A673 (cell line): ENCODE measurements around the gene HABP2. TPM values are rescaled to one million over a fixed set of nuclear protein-coding genes. Genes with fewer than 3 reads are reported as not detected.

ENCODE experiments used
- BruUV-seq: library from RNA; stranded (reverse); fragments of 400-500 nt; replicated peaks from 2 replicates; lab custom pipeline; 2021; lab: Mats Ljungman, UMichigan
- CTCF ChIA-PET: fragments of 300-600 bp; sonication (Branson Sonifier 250); formaldehyde crosslinking; loops from one replicate; lab custom pipeline; 2022; ENCODE audit warnings: antibody characterized with exemption; lab: Charles Lee
- POLR2A ChIA-PET: fragments of 300-600 bp; sonication (Branson Sonifier 250); formaldehyde crosslinking; loops from one replicate; lab custom pipeline; 2022; ENCODE audit warnings: antibody characterized with exemption; ENCODE audit not compliant: low non-redundant PET; lab: Charles Lee
- DNase-seq: peaks from one replicate; pipeline ENCODE4 v3.0.0-alpha.2; 2015; ENCODE audit warnings: low spot score
- H3K27ac ChIP-seq: fragments of 200-600 bp; sonication (generic); 2 replicates; pipeline ENCODE4 v1.5.1; 2016; ENCODE audit warnings: mixed run types, low read depth, mild to moderate bottlenecking, mixed read lengths, antibody characterized with exemption, low read length; ENCODE audit not compliant: poor library complexity, severe bottlenecking
- H3K27me3 ChIP-seq: fragments of 200-600 bp; sonication (generic); replicated peaks from 2 replicates; pipeline ENCODE4 v1.6.1; 2017; ENCODE audit warnings: mixed run types, low read depth, mild to moderate bottlenecking, mixed read lengths, antibody characterized with exemption, low read length; ENCODE audit not compliant: insufficient read depth, poor library complexity
- H3K36me3 ChIP-seq: fragments of 200-600 bp; sonication (generic); 2 replicates; pipeline ENCODE4 v1.6.1; 2016; ENCODE audit warnings: mixed run types, mild to moderate bottlenecking, mixed read lengths, antibody characterized with exemption, low read length; ENCODE audit not compliant: insufficient read depth, poor library complexity, severe bottlenecking
- H3K4me1 ChIP-seq: fragments of 200-600 bp; sonication (generic); 2 replicates; pipeline ENCODE4 v1.6.1; 2017; ENCODE audit warnings: mixed run types, mild to moderate bottlenecking, mixed read lengths, antibody characterized with exemption, low read length; ENCODE audit not compliant: insufficient read depth, poor library complexity, severe bottlenecking
- H3K4me3 ChIP-seq: fragments of 200-600 bp; sonication (generic); 2 replicates; pipeline ENCODE4 v1.5.1; 2016; ENCODE audit warnings: low read depth, mixed run types, mild to moderate bottlenecking, mixed read lengths, low read length; ENCODE audit not compliant: poor library complexity, severe bottlenecking
- H3K9me3 ChIP-seq: fragments of 200-600 bp; sonication (generic); 2 replicates; pipeline ENCODE4 v1.6.1; 2016; ENCODE audit warnings: mixed run types, low read depth, mild to moderate bottlenecking, mixed read lengths, antibody characterized with exemption, low read length; ENCODE audit not compliant: poor library complexity, severe bottlenecking
- CTCF ChIP-seq: fragments of 300-800, 200-600 bp; sonication (generic); conservative IDR thresholded peaks from 2 replicates; pipeline ENCODE4 v1.5.1; 2017; ENCODE audit warnings: low read depth, mild to moderate bottlenecking, antibody characterized with exemption, low read length, moderate library complexity, mixed read lengths
- EZH2 ChIP-seq: fragments of 200-600 bp; sonication (generic); IDR thresholded peaks from 2 replicates; pipeline ENCODE4 v1.6.1; 2017; ENCODE audit warnings: borderline replicate concordance, low read depth, mild to moderate bottlenecking, mixed read lengths, antibody characterized with exemption, low read length; ENCODE audit not compliant: poor library complexity, severe bottlenecking
- intact Hi-C: fragments of 100-400 bp; cut with micrococcal nuclease; formaldehyde crosslinking; loops from one replicate; pipeline ENCODE4 v1.10.0; 2022; ENCODE audit not compliant: unreplicated experiment
- total RNA-seq: library from RNA; stranded (reverse); gene quantifications from 2 replicates; pipeline ENCODE4 v1.2.3, GENCODE V29; 2021

Gene HABP2
- total RNA-seq, 1 experiment from 2014 or later, result not detected

GRCh38 chr10:113590581-113590980 lies 37.7 kb downstream of the HABP2 start:
- no peak for TF ChIP-seq EZH2
- TF ChIP-seq CTCF, result no peak
- intact Hi-C loops, result no loop called here
- CTCF ChIA-PET, result no interaction called here
- DNase-seq, result no peak
- no peaks in the 10 kb centered on the region for H3K4me1 ChIP-seq
- BruUV-seq, result no TSS peak
- H3K4me3 ChIP-seq, result no peak overlapping the region
- H3K9me3 ChIP-seq, result no peaks in the 10 kb centered on the region
- no peaks in the 10 kb centered on the region for H3K27me3 ChIP-seq
- no peak overlapping the region for H3K27ac ChIP-seq
- H3K36me3 ChIP-seq, result no peaks in the 10 kb centered on the region
- POLR2A ChIA-PET, result no interaction called here

- no TSS peak for BruUV-seq
- ChIA-PET CTCF (no interaction called here), POLR2A (no interaction called here)
- no peak overlapping the region for H3K27ac ChIP-seq
- TF ChIP-seq CTCF (no peak), EZH2 (no peak)
- H3K27me3 ChIP-seq, result no peaks in the 10 kb centered on the region
- H3K4me3 ChIP-seq, result no peak overlapping the region
- H3K9me3 ChIP-seq, result no peaks in the 10 kb centered on the region
- intact Hi-C loops, result no loop called here
- no peaks in the 10 kb centered on the region for H3K36me3 ChIP-seq
- H3K4me1 ChIP-seq, result no peaks in the 10 kb centered on the region
- DNase-seq, result no peak
Measured at GRCh38 chr10:113592380-113592779, 39.5 kb downstream of the HABP2 start.

GRCh38 chr10:113594652-113595051 lies 41.8 kb downstream of the HABP2 start:
- H3K27me3 ChIP-seq, result no peaks in the 10 kb centered on the region

More at GRCh38 chr10:113594652-113595051, 41.8 kb downstream of the HABP2 start:
- no peak for TF ChIP-seq CTCF
- TF ChIP-seq EZH2, result no peak
- no peaks in the 10 kb centered on the region for H3K36me3 ChIP-seq
- intact Hi-C loops, result no loop called here
- BruUV-seq, result no TSS peak
- H3K27ac ChIP-seq, result no peak overlapping the region
- no peaks in the 10 kb centered on the region for H3K9me3 ChIP-seq
- POLR2A ChIA-PET, result no interaction called here
- no peak overlapping the region for H3K4me3 ChIP-seq
- H3K4me1 ChIP-seq, result no peaks in the 10 kb centered on the region
- CTCF ChIA-PET, result no interaction called here
- no peak for DNase-seq
